HepG2 (cell line): ENCODE measurements around the gene ZNF416. TPM values are rescaled to one million over a fixed set of nuclear protein-coding genes. Genes with fewer than 3 reads are reported as not detected.

Experiments
- ATAC-seq: fragments of 200-7000 bp; cut with Tn5 transposase; 3 replicates; pipeline ENCODE4 v1.9.1; 2020; ENCODE audit warnings: mild to moderate bottlenecking, moderate library complexity
- BruUV-seq: library from RNA; stranded (reverse); fragments of 400-500 nt; replicated peaks from 2 replicates; lab custom pipeline; 2021; lab: Mats Ljungman, UMichigan
- CTCF ChIA-PET: fragments of 300-600 bp; formaldehyde crosslinking; extraction: SDS; loops from one replicate; lab custom pipeline; 2021; ENCODE audit warnings: low total read pairs, inconsistent platforms, low intra/inter-chr PET ratio; lab: Yijun Ruan, JAX
- POLR2A ChIA-PET: fragments of 350-600 bp; sonication (Branson Sonifier 250); formaldehyde crosslinking; loops from one replicate; lab custom pipeline; 2020; ENCODE audit warnings: antibody characterized with exemption, inconsistent platforms; lab: Yijun Ruan, JAX
- DNase-seq: peaks from one replicate; pipeline ENCODE4 v3.0.0-alpha.2; 2015; ENCODE audit warnings: low spot score
- FAIRE-seq: peaks from 3 replicates; lab custom pipeline; 2011; peaks lifted over from hg19 to GRCh38; lab: Jason Lieb, UNC
- H2AFZ ChIP-seq: one replicate; pipeline ENCODE4 v1.6.1; 2011; ENCODE audit warnings: low read length, inconsistent platforms
- H3K27ac ChIP-seq: fragments of 300-600 bp; 3 replicates; pipeline ENCODE4 v1.8.0; 2011; ENCODE audit warnings: mixed run types, mild to moderate bottlenecking, mixed read lengths, low read length, inconsistent platforms; ENCODE audit not compliant: insufficient read depth; ENCODE audit errors: extremely low read length
- H3K27me3 ChIP-seq, 2 experiments: fragments of 200-600 bp in 1 of 2; 2 replicates in 1 of 2; 3 replicates in 1 of 2; pipeline versions ENCODE4 v1.6.0 to v1.8.0; 2011; ENCODE audit warnings: low read length in 2 of 2, mild to moderate bottlenecking in 2 of 2, moderate library complexity in 2 of 2, inconsistent platforms in 1 of 2; ENCODE audit not compliant: insufficient read depth in 2 of 2, control insufficient read depth in 1 of 2
- H3K36me3 ChIP-seq, 2 experiments: fragments of 200-600 bp in 1 of 2; replicated peaks in 1 of 2; 2 replicates in 1 of 2; 3 replicates in 1 of 2; pipeline versions ENCODE4 v1.5.1 to v1.8.0; 2011; ENCODE audit warnings: low read length in 2 of 2, inconsistent platforms in 1 of 2; ENCODE audit not compliant: insufficient read depth in 2 of 2, control insufficient read depth in 1 of 2
- H3K4me1 ChIP-seq: 2 replicates; pipeline ENCODE4 v1.5.1; 2012; ENCODE audit warnings: low read length, inconsistent platforms; ENCODE audit not compliant: insufficient read depth
- H3K4me2 ChIP-seq: 2 replicates; pipeline ENCODE4 v1.6.0; 2011; ENCODE audit warnings: low read depth, low read length, inconsistent platforms
- H3K4me3 ChIP-seq, 3 experiments: fragments of 200-600 bp in 1 of 3; sonication (generic), shearing (Covaris generic) in 1 of 3; replicated peaks in 1 of 3; 2 replicates each; pipeline ENCODE4 v1.5.1; 2011 to 2016; ENCODE audit warnings: low read length in 3 of 3, inconsistent platforms in 2 of 3, low read depth in 2 of 3, mild to moderate bottlenecking in 2 of 3, control low read depth in 1 of 3, mixed read lengths in 1 of 3; ENCODE audit not compliant: insufficient read depth in 1 of 3
- H3K79me2 ChIP-seq: one replicate; pipeline ENCODE4 v1.6.1; 2011; ENCODE audit warnings: low read length, inconsistent platforms; ENCODE audit not compliant: insufficient read depth
- H3K9ac ChIP-seq: 2 replicates; pipeline ENCODE4 v1.6.0; 2011; ENCODE audit warnings: mild to moderate bottlenecking, low read depth, low read length, inconsistent platforms; ENCODE audit not compliant: insufficient read depth
- H3K9me3 ChIP-seq: 2 replicates; pipeline ENCODE4 v1.5.1; 2012; ENCODE audit warnings: mild to moderate bottlenecking, low read length
- H4K20me1 ChIP-seq: 2 replicates; pipeline ENCODE4 v1.6.0; 2011; ENCODE audit warnings: inconsistent platforms, mild to moderate bottlenecking, low read length, moderate library complexity; ENCODE audit not compliant: insufficient read depth
- LCORL ChIP-seq, 2 experiments: fragments of 450-650 bp in 1 of 2; sonication (generic) in 1 of 2; formaldehyde crosslinking in 1 of 2; IDR thresholded peaks; 2 replicates each; pipeline versions ENCODE4 v1.5.0 to v1.6.1; 2017 to 2020; ENCODE audit warnings: antibody characterized with exemption in 1 of 2, missing genetic modification reagents in 1 of 2
- MAFF ChIP-seq: IDR thresholded peaks from 2 replicates; pipeline ENCODE4 v1.6.1; 2011; ENCODE audit warnings: low read depth, low read length, improper control_type of control experiment
- MAFK ChIP-seq, 2 experiments: IDR thresholded peaks in 1 of 2; conservative IDR thresholded peaks in 1 of 2; 2 replicates each; pipeline ENCODE4 v1.6.1; 2011; ENCODE audit warnings: improper control_type of control experiment in 2 of 2, low read length in 2 of 2
- RBAK ChIP-seq: sonication (generic); formaldehyde crosslinking; IDR thresholded peaks from 2 replicates; pipeline ENCODE4 v1.5.1; 2020; ENCODE audit warnings: mild to moderate bottlenecking, missing genetic modification reagents
- in situ Hi-C: cut with HindIII; loops from 2 replicates; pipeline ENCODE4 v1.10.0; 2017; ENCODE audit warnings: low pct_unique_long_range_greater_than_20kb; ENCODE audit not compliant: extremely low pct_ligation_motif_present
- intact Hi-C: fragments of 100-400 bp; cut with micrococcal nuclease; formaldehyde crosslinking; loops from one replicate; pipeline ENCODE4 v1.10.0; 2022; ENCODE audit not compliant: unreplicated experiment
- polyA plus RNA-seq, 8 experiments: library from polyadenylated mRNA; depleted of rRNA in 3 of 8; stranded (reverse) in 7 of 8; unstranded in 1 of 8; fragments of >200 nt; fragmentation: Illumina TruSeq in 4 of 8; extraction: Trizol in 4 of 8; gene quantifications; 2 replicates each; pipeline versions ENCODE4 v1.2.1 to v1.2.3, GENCODE V29; 2011 to 2016; ENCODE audit warnings: low read depth in 4 of 8, missing spikeins in 1 of 8, mixed read lengths in 1 of 8; ENCODE audit not compliant: insufficient read depth in 1 of 8
- total RNA-seq, 5 experiments: library from RNA; depleted of rRNA; stranded (reverse); fragments of >200 nt; fragmentation: Illumina TruSeq; extraction: Trizol; gene quantifications; 2 replicates each; pipeline ENCODE4 v1.2.3, GENCODE V29; 2016; ENCODE audit warnings: low read depth in 1 of 5
- TF ChIP-seq, protein P1 (sequence below): sonication (generic); formaldehyde crosslinking; IDR thresholded peaks from 2 replicates; pipeline ENCODE4 v1.4.0; 2020; ENCODE audit warnings: missing genetic modification reagents
- TF ChIP-seq, protein P2 (sequence below): IDR thresholded peaks from 2 replicates; pipeline ENCODE4 v1.6.1; 2016; ENCODE audit warnings: low read depth

The ZNF416 gene
- total and polyA plus RNA-seq, 2 of the 13 experiments (the other 11 are each of a cell fraction or from before 2014, with no cell fraction given), result 1.5 to 5.3 TPM

DNA sequence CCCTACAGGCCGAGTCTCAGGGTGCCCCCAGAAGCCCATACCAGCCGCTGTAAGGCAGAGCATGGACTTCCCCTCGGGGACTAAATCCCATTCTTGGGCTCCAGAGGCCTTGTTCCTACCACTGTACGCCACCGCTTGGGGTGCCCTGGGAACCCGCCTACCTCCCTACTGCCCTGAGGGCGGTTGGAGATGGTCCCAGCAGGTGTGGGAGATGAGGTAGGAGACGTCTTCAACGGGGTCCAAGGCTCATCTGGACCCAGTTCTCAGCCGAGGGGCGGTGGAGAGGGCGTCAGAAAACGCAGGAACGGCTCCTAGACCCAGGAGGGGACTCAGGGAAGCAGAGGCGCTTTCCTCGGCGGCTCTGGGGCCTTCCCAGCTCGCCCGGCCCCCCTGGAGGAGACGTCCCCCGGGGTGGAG lies 4.4 kb upstream of the ZNF416 start (continued):
- TF ChIP-seq, protein P1, sequence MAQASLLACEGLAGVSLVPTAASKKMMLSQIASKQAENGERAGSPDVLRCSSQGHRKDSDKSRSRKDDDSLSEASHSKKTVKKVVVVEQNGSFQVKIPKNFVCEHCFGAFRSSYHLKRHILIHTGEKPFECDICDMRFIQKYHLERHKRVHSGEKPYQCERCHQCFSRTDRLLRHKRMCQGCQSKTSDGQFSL (CRISPR knock-in tag), result no peak

DNA sequence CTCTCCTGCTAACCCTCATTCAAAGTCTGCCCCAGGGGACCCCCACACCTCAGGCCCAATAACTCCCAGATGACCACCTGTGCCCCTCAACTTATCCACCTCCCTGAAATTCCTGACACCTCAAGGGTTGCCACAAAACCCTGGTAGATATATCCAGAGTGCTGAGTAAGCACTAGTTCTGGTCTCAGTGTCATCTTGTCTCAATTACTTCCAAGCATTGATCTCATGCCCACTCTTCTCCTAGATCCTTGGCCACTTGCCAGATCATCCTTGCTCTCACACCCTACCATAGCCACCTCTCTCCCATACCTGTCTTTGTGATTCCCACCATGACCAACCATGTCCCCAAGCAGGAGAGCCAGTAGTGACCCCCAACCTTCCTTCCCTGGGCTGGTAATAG lies 2.0 kb downstream of the ZNF416 start:
- TF ChIP-seq MAFF (peak; percentile 75), MAFK (conservative IDR thresholded peaks at IDR 0.05 in 1 of 2, IDR thresholded peaks at IDR 0.05 in 1 of 2; ENCODE audit: low read length in 2 of 2) (peak; percentile 72 to 80), RBAK (CRISPR knock-in tag) (no peak), LCORL (IDR thresholded peaks at IDR 0.05) (0 out of 2 replicates have a peak, but pooled peaks have one; percentile 28), LCORL (CRISPR knock-in tag; IDR thresholded peaks at IDR 0.05) (no peak)
- TF ChIP-seq, protein P2, sequence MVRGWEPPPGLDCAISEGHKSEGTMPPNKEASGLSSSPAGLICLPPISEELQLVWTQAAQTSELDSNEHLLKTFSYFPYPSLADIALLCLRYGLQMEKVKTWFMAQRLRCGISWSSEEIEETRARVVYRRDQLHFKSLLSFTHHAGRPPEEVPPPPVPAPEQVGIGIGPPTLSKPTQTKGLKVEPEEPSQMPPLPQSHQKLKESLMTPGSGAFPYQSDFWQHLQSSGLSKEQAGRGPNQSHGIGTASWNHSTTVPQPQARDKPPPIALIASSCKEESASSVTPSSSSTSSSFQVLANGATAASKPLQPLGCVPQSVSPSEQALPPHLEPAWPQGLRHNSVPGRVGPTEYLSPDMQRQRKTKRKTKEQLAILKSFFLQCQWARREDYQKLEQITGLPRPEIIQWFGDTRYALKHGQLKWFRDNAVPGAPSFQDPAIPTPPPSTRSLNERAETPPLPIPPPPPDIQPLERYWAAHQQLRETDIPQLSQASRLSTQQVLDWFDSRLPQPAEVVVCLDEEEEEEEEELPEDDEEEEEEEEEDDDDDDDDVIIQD, result no peak
- TF ChIP-seq, all 625 proteins: peak for 3
- ChIA-PET CTCF (no interaction called here), POLR2A (no interaction called here)
- no peak overlapping the region for H3K4me3 ChIP-seq
- no TSS peak for BruUV-seq
- FAIRE-seq (no peak), DNase-seq (no peak), ATAC-seq (no peak)
- H4K20me1 ChIP-seq, result no peaks in the 10 kb centered on the region
- intact Hi-C loops (no loop called here), in situ Hi-C loops (loop anchor here (10.0 kb wide), 1 partner anchor 578 kb away; the partner anchor contains the start of gene ZNF329)
- peaks cover 16% of the 10 kb centered on the region for H3K4me1 ChIP-seq
- H3K27me3 ChIP-seq, result no peaks in the 10 kb centered on the region; a peak in 1 of 5 replicates
- peaks cover 14 to 51% of the 10 kb centered on the region in 2 experiments for H3K36me3 ChIP-seq
- no peak overlapping the region for H2AFZ ChIP-seq
- no peak overlapping the region for H3K4me2 ChIP-seq
- no peak overlapping the region for H3K9ac ChIP-seq
- H3K27ac ChIP-seq, result no peak overlapping the region
- H3K9me3 ChIP-seq, result peaks cover 36% of the 10 kb centered on the region
- H3K79me2 ChIP-seq, result peaks cover 17% of the 10 kb centered on the region
